ENCODE results near the gene PPIA.

GRCh38 chr7:44765579-44766415, 30.7 kb upstream of the PPIA start:
- TF ChIP-seq MAX (IDR thresholded peaks at IDR 0.05) (no peak), CTCF (IDR thresholded peaks at IDR 0.05) (no peak)
